Measurements from ENCODE around the gene SLC25A39. TPM values are rescaled to one million over a fixed set of nuclear protein-coding genes. Genes with fewer than 3 reads are reported as not detected.

Gene SLC25A39
- total RNA-seq, 2 donors from 2014 or later = 115 to 267 TPM

- peak within 1 kb of the TSS; percentile 56 for H3K4me3 ChIP-seq
- no peaks in the 10 kb centered on the region for H3K9me3 ChIP-seq
- peaks cover 12% of the 10 kb centered on the region for H3K27me3 ChIP-seq
- H3K4me1 ChIP-seq = no peaks in the 10 kb centered on the region
- H3K9ac ChIP-seq (ENCODE audit: low read depth in 2 of 2, low read length in 2 of 2) = peak within 1 kb of the TSS in 1 of 2 donors; percentile 63
- TF ChIP-seq, protein P1, sequence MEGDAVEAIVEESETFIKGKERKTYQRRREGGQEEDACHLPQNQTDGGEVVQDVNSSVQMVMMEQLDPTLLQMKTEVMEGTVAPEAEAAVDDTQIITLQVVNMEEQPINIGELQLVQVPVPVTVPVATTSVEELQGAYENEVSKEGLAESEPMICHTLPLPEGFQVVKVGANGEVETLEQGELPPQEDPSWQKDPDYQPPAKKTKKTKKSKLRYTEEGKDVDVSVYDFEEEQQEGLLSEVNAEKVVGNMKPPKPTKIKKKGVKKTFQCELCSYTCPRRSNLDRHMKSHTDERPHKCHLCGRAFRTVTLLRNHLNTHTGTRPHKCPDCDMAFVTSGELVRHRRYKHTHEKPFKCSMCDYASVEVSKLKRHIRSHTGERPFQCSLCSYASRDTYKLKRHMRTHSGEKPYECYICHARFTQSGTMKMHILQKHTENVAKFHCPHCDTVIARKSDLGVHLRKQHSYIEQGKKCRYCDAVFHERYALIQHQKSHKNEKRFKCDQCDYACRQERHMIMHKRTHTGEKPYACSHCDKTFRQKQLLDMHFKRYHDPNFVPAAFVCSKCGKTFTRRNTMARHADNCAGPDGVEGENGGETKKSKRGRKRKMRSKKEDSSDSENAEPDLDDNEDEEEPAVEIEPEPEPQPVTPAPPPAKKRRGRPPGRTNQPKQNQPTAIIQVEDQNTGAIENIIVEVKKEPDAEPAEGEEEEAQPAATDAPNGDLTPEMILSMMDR (IDR thresholded peaks at IDR 0.05) = peak; percentile 44
- intact Hi-C loops (cut with DNase I) = no loop called here
- DNase-seq = no peak
- H3K27ac ChIP-seq = no peak within 1 kb of the TSS
- no peaks in the 10 kb centered on the region for H3K36me3 ChIP-seq
These were observed 39.1 kb upstream of the SLC25A39 start, which contains the start of gene FAM171A2 for GRCh38 chr17:44363613-44364159. Gene FAM171A2, minus strand, starts transcription at chr17:44363853. Its CDS starts 139 bp downstream, at chr17:44363714.

DNA sequence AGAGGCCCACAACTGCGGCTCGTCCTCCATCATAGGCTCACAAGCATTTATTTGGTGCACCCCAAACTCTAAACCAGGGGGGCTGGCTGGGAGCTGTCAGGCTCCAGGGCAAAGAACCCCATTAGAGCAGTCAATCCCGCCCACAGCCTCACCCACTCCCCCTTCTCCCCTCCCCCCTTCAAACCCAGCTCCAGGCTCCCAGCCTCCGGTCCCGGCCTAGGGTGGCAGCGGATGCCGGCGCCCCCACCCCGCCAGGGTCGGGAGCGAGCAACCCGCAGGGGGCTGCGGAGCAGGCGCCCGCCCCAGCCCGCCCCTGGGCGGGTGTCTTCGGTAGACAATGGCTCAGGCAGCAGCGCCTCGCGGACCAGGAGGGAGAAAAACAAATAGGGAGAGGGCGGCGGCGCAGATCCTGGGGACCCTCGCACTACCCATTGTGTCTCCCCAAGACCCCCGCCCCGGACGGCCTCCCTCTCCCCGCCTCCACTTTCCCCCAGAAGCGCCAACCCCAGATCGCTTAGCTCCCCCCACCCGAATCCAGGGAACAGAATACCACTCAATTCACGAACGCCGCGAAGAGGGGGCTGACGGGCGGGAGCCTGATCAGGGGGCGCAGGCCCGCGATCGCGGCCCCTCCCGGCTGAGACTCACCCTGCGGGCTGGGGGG is 38.5 kb upstream of the SLC25A39 start:
- H3K9me3 ChIP-seq = no peaks in the 10 kb centered on the region
- H3K4me1 ChIP-seq = no peaks in the 10 kb centered on the region
- H3K27me3 ChIP-seq = peaks cover 12% of the 10 kb centered on the region
- DNase-seq = no peak
- H3K4me3 ChIP-seq = peak overlapping the region; percentile 56
- H3K9ac ChIP-seq (ENCODE audit: low read depth in 2 of 2, low read length in 2 of 2) = peak overlapping the region in 1 of 2 donors; percentile 63
- TF ChIP-seq, protein P1 (IDR thresholded peaks at IDR 0.05) = no peak
- intact Hi-C loops (cut with DNase I) = no loop called here
- H3K27ac ChIP-seq = no peak overlapping the region
- no peaks in the 10 kb centered on the region for H3K36me3 ChIP-seq

DNA sequence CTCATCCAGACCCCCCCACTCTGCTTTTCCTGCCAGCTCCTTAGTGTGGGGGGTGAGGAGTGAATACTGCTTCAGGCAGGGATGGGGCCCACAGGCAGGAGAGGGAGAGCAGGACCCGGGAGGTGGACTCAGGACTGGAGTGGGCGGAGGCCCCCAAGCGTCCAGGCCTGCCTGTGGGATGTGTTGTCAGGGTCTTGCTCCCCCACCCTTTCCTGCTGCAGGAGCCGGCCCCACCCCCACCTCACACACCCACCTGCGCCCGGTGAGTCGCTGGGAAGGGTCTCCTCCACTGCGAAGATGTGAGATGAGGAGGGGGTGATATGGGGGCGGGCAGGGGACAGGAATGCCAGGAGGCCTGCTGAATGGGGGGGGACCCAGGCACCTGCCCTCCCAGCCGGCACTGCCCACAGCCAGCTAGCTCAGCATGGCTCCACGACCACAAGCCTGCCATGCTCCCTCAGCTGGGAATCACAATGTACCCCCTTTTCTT is 37.9 kb upstream of the SLC25A39 start:
- Histone ChIP-seq H3K36me3 (no peaks in the 10 kb centered on the region), H3K4me1 (no peaks in the 10 kb centered on the region), H3K4me3 (no peak overlapping the region), H3K9me3 (no peaks in the 10 kb centered on the region), H3K9ac (ENCODE audit: low read depth in 2 of 2, low read length in 2 of 2) (no peak overlapping the region), H3K27ac (no peak overlapping the region), H3K27me3 (peaks cover 12% of the 10 kb centered on the region)
- intact Hi-C loops (cut with DNase I) = no loop called here
- TF ChIP-seq, protein P1 (IDR thresholded peaks at IDR 0.05) = no peak
- no peak for DNase-seq

DNA sequence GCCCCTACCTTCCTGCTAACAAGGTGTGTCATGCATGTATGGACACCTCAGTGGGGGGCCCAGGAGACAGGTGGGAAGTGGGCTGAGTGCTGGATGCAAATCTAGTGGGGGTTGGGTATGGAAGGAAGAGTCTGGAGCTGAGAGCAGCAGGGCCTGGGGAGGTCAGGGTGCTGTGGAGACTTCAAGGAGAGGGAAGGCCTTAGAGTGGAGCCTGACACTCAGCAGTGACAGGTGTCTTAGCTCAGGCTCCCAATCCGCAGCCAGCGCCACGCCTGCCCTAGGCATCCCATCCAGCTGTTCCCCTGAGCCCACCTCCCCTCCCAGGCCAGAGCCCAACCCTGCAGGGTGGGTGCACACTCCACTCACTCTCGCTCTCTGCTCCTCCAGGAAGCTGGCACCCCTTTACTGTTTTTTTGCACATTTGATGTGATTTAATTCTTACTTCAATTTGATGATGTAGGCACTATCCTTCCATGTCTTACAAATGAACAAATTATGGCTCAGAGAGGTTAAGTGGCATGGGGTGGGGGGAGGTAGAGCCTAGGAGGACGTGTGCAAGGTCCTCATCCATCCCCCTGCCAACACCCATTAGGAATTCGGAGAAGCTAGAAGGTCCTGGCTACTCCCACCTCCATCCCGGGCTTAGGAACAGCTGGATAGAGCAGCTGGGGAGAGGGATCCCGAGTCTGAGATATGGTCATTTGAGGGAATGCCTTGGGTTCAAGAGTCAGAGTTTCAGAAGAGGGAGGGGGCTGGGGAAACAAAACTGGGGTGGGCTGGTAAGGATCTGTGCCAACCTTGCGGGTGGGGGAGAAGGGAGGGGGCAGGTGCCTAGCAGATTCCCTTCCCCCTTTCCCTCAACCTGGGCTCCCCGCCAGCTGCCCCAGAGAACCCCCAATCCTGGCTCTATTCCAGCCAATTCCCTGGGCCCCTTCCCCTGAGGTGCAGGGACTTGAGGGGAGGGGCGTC is 37.0 kb upstream of the SLC25A39 start:
- Histone ChIP-seq H3K27me3 (peaks cover 12% of the 10 kb centered on the region), H3K9ac (ENCODE audit: low read depth in 2 of 2, low read length in 2 of 2) (no peak overlapping the region), H3K4me1 (no peaks in the 10 kb centered on the region), H3K9me3 (no peaks in the 10 kb centered on the region), H3K36me3 (no peaks in the 10 kb centered on the region), H3K27ac (no peak overlapping the region), H3K4me3 (no peak overlapping the region)
- TF ChIP-seq, protein P1 (IDR thresholded peaks at IDR 0.05) = no peak
- DNase-seq = no peak
- intact Hi-C loops (cut with DNase I) = no loop called here

- Histone ChIP-seq H3K4me1 (no peaks in the 10 kb centered on the region), H3K4me3 (no peak overlapping the region), H3K27me3 (peaks cover 12% of the 10 kb centered on the region), H3K27ac (no peak overlapping the region), H3K36me3 (no peaks in the 10 kb centered on the region), H3K9ac (ENCODE audit: low read depth in 2 of 2, low read length in 2 of 2) (no peak overlapping the region), H3K9me3 (no peaks in the 10 kb centered on the region)
- TF ChIP-seq, protein P1 (IDR thresholded peaks at IDR 0.05) = no peak
- intact Hi-C loops (cut with DNase I) = no loop called here
- no peak for DNase-seq
These were observed 36.2 kb upstream of the SLC25A39 start for GRCh38 chr17:44360826-44361225.

Measured in colonic mucosa (tissue), 4 donors.